ENCODE results near the gene GYG1.
A peak's percentile ranks its signal among the peaks of the same experiment; 100 is the strongest.

Gene GYG1

GRCh38 chr3:148992635-148993255, 1.4 kb downstream of the GYG1 start:
- H3K27me3 ChIP-seq (replicated peaks; ENCODE audit: insufficient read depth, low read length): no peaks in the 10 kb centered on the region
- peaks cover 19% of the 10 kb centered on the region for H3K4me1 ChIP-seq (ENCODE audit: low read length)
- DNase-seq: no peak
- H3K4me2 ChIP-seq (ENCODE audit: low read depth, low read length): peak overlapping the region; percentile 59
- H3K79me2 ChIP-seq (ENCODE audit: low read length): peaks cover 40% of the 10 kb centered on the region
- H3K27ac ChIP-seq (ENCODE audit: low read length): no peak overlapping the region
- H3K9me3 ChIP-seq (replicated peaks; ENCODE audit: insufficient read depth, low read length): no peaks in the 10 kb centered on the region
- H4K20me1 ChIP-seq (ENCODE audit: insufficient read depth, low read length): no peaks in the 10 kb centered on the region
- H3F3A ChIP-seq (ENCODE audit: insufficient read depth, low read length): peaks cover 18% of the 10 kb centered on the region
- H3K9me2 ChIP-seq (replicated peaks; ENCODE audit: insufficient read depth, low read length): no peaks in the 10 kb centered on the region
- H3K9ac ChIP-seq (ENCODE audit: low read length): peak overlapping the region; percentile 94; the same call in 1 of the 2 replicates
- H3K36me3 ChIP-seq (replicated peaks; ENCODE audit: insufficient read depth, low read length): peaks cover 4% of the 10 kb centered on the region; the same call in 1 of the 2 replicates
- peak overlapping the region; percentile 83 for H3K4me3 ChIP-seq (ENCODE audit: low read length)
- H2AFZ ChIP-seq (ENCODE audit: low read length): no peak overlapping the region
- no peak for TF ChIP-seq CTCF (IDR thresholded peaks at IDR 0.05; ENCODE audit: low read length)
- no peak for TF ChIP-seq EZH2 (optimal IDR thresholded peaks at IDR 0.05; ENCODE audit: low read depth, low read length)
- TF ChIP-seq EZH2phosphoT487 (IDR thresholded peaks at IDR 0.05; ENCODE audit: low read length): no peak

- Histone ChIP-seq H2AFZ (ENCODE audit: low read length) (no peak overlapping the region), H3K36me3 (replicated peaks; ENCODE audit: insufficient read depth, low read length) (peaks cover 4% of the 10 kb centered on the region; the same call in 1 of the 2 replicates), H3K4me2 (ENCODE audit: low read depth, low read length) (no peak overlapping the region), H4K20me1 (ENCODE audit: insufficient read depth, low read length) (no peaks in the 10 kb centered on the region), H3K27me3 (replicated peaks; ENCODE audit: insufficient read depth, low read length) (no peaks in the 10 kb centered on the region), H3K9ac (ENCODE audit: low read length) (no peak overlapping the region), H3K4me3 (ENCODE audit: low read length) (no peak overlapping the region), H3F3A (ENCODE audit: insufficient read depth, low read length) (peaks cover 33% of the 10 kb centered on the region), H3K9me2 (replicated peaks; ENCODE audit: insufficient read depth, low read length) (no peaks in the 10 kb centered on the region), H3K79me2 (ENCODE audit: low read length) (peaks cover 50% of the 10 kb centered on the region), H3K27ac (ENCODE audit: low read length) (peak overlapping the region; percentile 94; the same call in 1 of the 2 replicates), H3K4me1 (ENCODE audit: low read length) (peaks cover 48% of the 10 kb centered on the region), H3K9me3 (replicated peaks; ENCODE audit: insufficient read depth, low read length) (no peaks in the 10 kb centered on the region)
- DNase-seq: no peak
- no peak for TF ChIP-seq CTCF (IDR thresholded peaks at IDR 0.05; ENCODE audit: low read length)
- TF ChIP-seq EZH2 (optimal IDR thresholded peaks at IDR 0.05; ENCODE audit: low read depth, low read length): no peak
- no peak for TF ChIP-seq EZH2phosphoT487 (IDR thresholded peaks at IDR 0.05; ENCODE audit: low read length)
Observed at GRCh38 chr3:148997623-148998022, 6.3 kb downstream of the GYG1 start.

GRCh38 chr3:148998297-148998696, 7.0 kb downstream of the GYG1 start:
- Histone ChIP-seq H3K4me1 (ENCODE audit: low read length) (peaks cover 45% of the 10 kb centered on the region), H3K9ac (ENCODE audit: low read length) (peak overlapping the region; percentile 39), H3K27ac (ENCODE audit: low read length) (peak overlapping the region; percentile 94)

More at GRCh38 chr3:148998297-148998696, 7.0 kb downstream of the GYG1 start:
- DNase-seq: peak; percentile 54
- Histone ChIP-seq H3K36me3 (replicated peaks; ENCODE audit: insufficient read depth, low read length) (peaks cover 4% of the 10 kb centered on the region; the same call in 1 of the 2 replicates), H3K79me2 (ENCODE audit: low read length) (peaks cover 44% of the 10 kb centered on the region), H3K27me3 (replicated peaks; ENCODE audit: insufficient read depth, low read length) (no peaks in the 10 kb centered on the region), H3F3A (ENCODE audit: insufficient read depth, low read length) (peaks cover 34% of the 10 kb centered on the region), H3K4me3 (ENCODE audit: low read length) (peak overlapping the region; percentile 7; the same call in 1 of the 2 replicates), H4K20me1 (ENCODE audit: insufficient read depth, low read length) (no peaks in the 10 kb centered on the region), H3K9me3 (replicated peaks; ENCODE audit: insufficient read depth, low read length) (no peaks in the 10 kb centered on the region), H3K4me2 (ENCODE audit: low read depth, low read length) (peak overlapping the region; percentile 38; the same call in 1 of the 2 replicates), H3K9me2 (replicated peaks; ENCODE audit: insufficient read depth, low read length) (no peaks in the 10 kb centered on the region), H2AFZ (ENCODE audit: low read length) (no peak overlapping the region)
- TF ChIP-seq CTCF (IDR thresholded peaks at IDR 0.05; ENCODE audit: low read length): no peak
- TF ChIP-seq EZH2phosphoT487 (IDR thresholded peaks at IDR 0.05; ENCODE audit: low read length): no peak
- TF ChIP-seq EZH2 (optimal IDR thresholded peaks at IDR 0.05; ENCODE audit: low read depth, low read length): no peak
